ENCODE measurements around the gene GRB14. TPM values are rescaled to one million over a fixed set of nuclear protein-coding genes. Genes with fewer than 3 reads are reported as not detected.

Gene GRB14
- total and polyA plus RNA-seq, 10 of the 15 experiments (the other 5 are each of a cell fraction or from before 2014, with no cell fraction given), result not detected

- H3K27me3 ChIP-seq (replicated peaks in 1 of 2; ENCODE audit: control insufficient read depth in 2 of 2, insufficient read depth in 2 of 2, low read length in 1 of 2), result no peaks in the 10 kb centered on the region
- WGBS (ENCODE audit: insufficient coverage, insufficient replicate concordance, low lambda C conversion rate, missing lambda C conversion rate), result 0% methylated on average over 2 of the region's 2 CpGs
- ATAC-seq, result no peak
- CTCF ChIA-PET, result no interaction called here
- POLR2A ChIA-PET, result no interaction called here
- H3K4me1 ChIP-seq (ENCODE audit: control insufficient read depth, insufficient read depth, low read length), result no peaks in the 10 kb centered on the region
- no peaks in the 10 kb centered on the region for H3K36me3 ChIP-seq (ENCODE audit: control insufficient read depth in 2 of 2, insufficient read depth in 2 of 2, low read length in 1 of 2)
- TF ChIP-seq EED (IDR thresholded peaks at IDR 0.05; ENCODE audit: low read depth), result no peak
- TF ChIP-seq RAD51 (IDR thresholded peaks at IDR 0.05), result no peak
- no peak for TF ChIP-seq SMAD1 (IDR thresholded peaks at IDR 0.05; ENCODE audit: low read depth, partially characterized antibody)
- no peak overlapping the region for H3K9ac ChIP-seq (ENCODE audit: control insufficient read depth, insufficient read depth, low read length)
- SMC1A ChIA-PET (ENCODE audit: uncharacterized antibody, unreplicated experiment), result no interaction called here
- no peaks in the 10 kb centered on the region for H3K79me2 ChIP-seq (ENCODE audit: control insufficient read depth, insufficient read depth, low read length)
- BruUV-seq (replicated peaks), result no TSS peak
- FAIRE-seq, result no peak
- no peak overlapping the region for H3K27ac ChIP-seq (ENCODE audit: control insufficient read depth, insufficient read depth)
- H4K20me1 ChIP-seq (ENCODE audit: control insufficient read depth, insufficient read depth), result no peaks in the 10 kb centered on the region
- no peak overlapping the region for H3K4me3 ChIP-seq
- no peak for DNase-seq (ENCODE audit: low read depth, low spot score)
- RAD21 ChIA-PET (ENCODE audit: unreplicated experiment), result no interaction called here
- H2AFZ ChIP-seq (ENCODE audit: control insufficient read depth, low read depth, low read length), result no peak overlapping the region
- in situ Hi-C loops (cut with MboI), result no loop called here
- H3K4me2 ChIP-seq (ENCODE audit: control insufficient read depth, insufficient read depth), result no peak overlapping the region
- intact Hi-C loops (cut with micrococcal nuclease; ENCODE audit: unreplicated experiment), result no loop called here
- no peaks in the 10 kb centered on the region for H3K9me3 ChIP-seq (replicated peaks; ENCODE audit: control insufficient read depth, insufficient read depth, low read length)
Measured at GRCh38 chr2:164498836-164499235, 122.4 kb downstream of the GRB14 start.

GRCh38 chr2:164496881-164497280 is 124.4 kb downstream of the GRB14 start:
- intact Hi-C loops (cut with micrococcal nuclease; ENCODE audit: unreplicated experiment) (no loop called here), in situ Hi-C loops (cut with MboI) (no loop called here)
- TF ChIP-seq HDAC2 (IDR thresholded peaks at IDR 0.05), result no peak
- POLR2A ChIA-PET, result no interaction called here
- Histone ChIP-seq H3K9me3 (replicated peaks; ENCODE audit: control insufficient read depth, insufficient read depth, low read length) (no peaks in the 10 kb centered on the region), H4K20me1 (ENCODE audit: control insufficient read depth, insufficient read depth) (no peaks in the 10 kb centered on the region), H3K27ac (ENCODE audit: control insufficient read depth, insufficient read depth) (no peak overlapping the region), H3K4me1 (ENCODE audit: control insufficient read depth, insufficient read depth, low read length) (no peaks in the 10 kb centered on the region), H2AFZ (ENCODE audit: control insufficient read depth, low read depth, low read length) (no peak overlapping the region), H3K79me2 (ENCODE audit: control insufficient read depth, insufficient read depth, low read length) (no peaks in the 10 kb centered on the region), H3K4me2 (ENCODE audit: control insufficient read depth, insufficient read depth) (no peak overlapping the region), H3K4me3 (no peak overlapping the region), H3K36me3 (ENCODE audit: control insufficient read depth in 2 of 2, insufficient read depth in 2 of 2, low read length in 1 of 2) (no peaks in the 10 kb centered on the region), H3K9ac (ENCODE audit: control insufficient read depth, insufficient read depth, low read length) (no peak overlapping the region), H3K27me3 (replicated peaks in 1 of 2; ENCODE audit: control insufficient read depth in 2 of 2, insufficient read depth in 2 of 2, low read length in 1 of 2) (no peaks in the 10 kb centered on the region)
- DNase-seq (ENCODE audit: low read depth, low spot score) (no peak), ATAC-seq (no peak), FAIRE-seq (no peak)
- SMC1A ChIA-PET (ENCODE audit: uncharacterized antibody, unreplicated experiment), result no interaction called here
- WGBS (ENCODE audit: insufficient coverage, insufficient replicate concordance, low lambda C conversion rate, missing lambda C conversion rate), result 7% methylated on average over 5 of the region's 5 CpGs
- no TSS peak for BruUV-seq (replicated peaks)
- RAD21 ChIA-PET (ENCODE audit: unreplicated experiment), result no interaction called here
- CTCF ChIA-PET, result no interaction called here

All from GM12878 (cell line).